HL-60 (cell line): ENCODE results near the gene HOXD3.

Source experiments
- DNase-seq, 2 experiments: peaks; one replicate each; pipeline ENCODE4 v3.0.0-alpha.2; 2010 to 2020; ENCODE audit warnings: low read depth in 1 of 2, low spot score in 1 of 2
- H3K27ac ChIP-seq: fragments of 250-450 bp; sonication (Bioruptor Pico); replicated peaks from 2 replicates; pipeline ENCODE4 v1.5.1; 2020; ENCODE audit warnings: mild to moderate bottlenecking, moderate library complexity
- H3K27me3 ChIP-seq: fragments of 250-450 bp; sonication (Bioruptor Pico); 2 replicates; pipeline ENCODE4 v1.5.1; 2021; ENCODE audit warnings: mild to moderate bottlenecking, moderate library complexity; ENCODE audit not compliant: insufficient read depth, poor library complexity, severe bottlenecking
- H3K4me3 ChIP-seq: replicated peaks from 2 replicates; pipeline ENCODE4 v1.5.1; 2011; ENCODE audit warnings: mild to moderate bottlenecking, control low read depth, low read length; ENCODE audit not compliant: insufficient read depth
- GABPA ChIP-seq: IDR thresholded peaks from 2 replicates; pipeline ENCODE4 v1.6.1; 2012; ENCODE audit warnings: low read depth
- POLR2AphosphoS5 ChIP-seq: IDR thresholded peaks from 2 replicates; pipeline ENCODE4 v1.6.1; 2012; ENCODE audit warnings: low read depth
- REST ChIP-seq: IDR thresholded peaks from 2 replicates; pipeline ENCODE4 v1.6.1; 2012; ENCODE audit warnings: low read depth; ENCODE audit not compliant: insufficient replicate concordance
- SPI1 ChIP-seq: IDR thresholded peaks from 2 replicates; pipeline ENCODE4 v1.6.1; 2012; ENCODE audit warnings: low read depth, mild to moderate bottlenecking, borderline replicate concordance
- TF ChIP-seq, protein P1 (sequence below): IDR thresholded peaks from one replicate; pipeline ENCODE4 v1.5.1; 2011; ENCODE audit warnings: low read length, control low read depth, inconsistent platforms; ENCODE audit not compliant: insufficient read depth

HOXD3 gene

DNA sequence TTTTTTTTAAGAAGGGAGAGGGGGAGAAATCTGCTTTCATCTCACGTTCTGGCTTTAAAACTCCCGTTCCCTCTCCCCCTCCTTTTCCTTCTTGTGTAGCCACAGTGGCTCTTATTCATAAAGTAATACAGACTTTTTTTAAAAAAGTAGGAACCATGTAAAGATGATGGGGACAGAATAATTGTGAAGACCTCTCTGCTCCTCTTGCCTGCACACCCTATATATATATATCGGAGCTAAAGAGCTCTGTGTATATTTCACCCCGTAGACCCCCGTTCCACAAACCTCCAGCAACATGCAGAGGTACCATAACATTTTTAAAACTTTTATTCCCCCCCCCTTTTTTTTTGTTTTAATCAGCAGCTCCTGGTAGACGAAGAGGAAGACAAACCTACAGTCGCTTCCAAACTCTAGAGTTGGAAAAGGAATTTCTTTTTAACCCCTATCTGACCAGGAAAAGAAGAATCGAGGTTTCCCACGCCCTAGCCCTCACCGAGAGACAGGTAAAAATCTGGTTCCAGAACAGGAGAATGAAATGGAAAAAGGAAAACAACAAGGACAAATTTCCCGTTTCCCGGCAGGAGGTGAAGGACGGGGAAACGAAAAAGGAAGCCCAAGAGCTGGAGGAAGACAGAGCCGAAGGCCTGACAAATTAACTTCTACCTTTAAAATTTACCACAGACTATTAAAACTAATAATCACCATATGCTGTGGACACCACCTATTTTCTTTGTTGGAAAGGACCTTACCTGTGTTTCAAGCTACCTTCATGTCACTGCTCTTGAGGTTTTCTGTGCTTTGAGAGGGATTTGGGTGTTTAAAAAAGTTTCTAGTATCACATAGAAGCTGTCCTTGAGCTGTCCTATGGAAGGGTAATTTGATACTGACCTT, 25.9 kb upstream of the HOXD3 start:
- H3K4me3 ChIP-seq, result no peak overlapping the region
- peaks cover 83% of the 10 kb centered on the region for H3K27me3 ChIP-seq
- no peak for DNase-seq
- no peak overlapping the region for H3K27ac ChIP-seq
- TF ChIP-seq SPI1, result no peak
- no peak for TF ChIP-seq GABPA
- TF ChIP-seq REST, result no peak
- TF ChIP-seq POLR2AphosphoS5, result no peak
- TF ChIP-seq, protein P1, sequence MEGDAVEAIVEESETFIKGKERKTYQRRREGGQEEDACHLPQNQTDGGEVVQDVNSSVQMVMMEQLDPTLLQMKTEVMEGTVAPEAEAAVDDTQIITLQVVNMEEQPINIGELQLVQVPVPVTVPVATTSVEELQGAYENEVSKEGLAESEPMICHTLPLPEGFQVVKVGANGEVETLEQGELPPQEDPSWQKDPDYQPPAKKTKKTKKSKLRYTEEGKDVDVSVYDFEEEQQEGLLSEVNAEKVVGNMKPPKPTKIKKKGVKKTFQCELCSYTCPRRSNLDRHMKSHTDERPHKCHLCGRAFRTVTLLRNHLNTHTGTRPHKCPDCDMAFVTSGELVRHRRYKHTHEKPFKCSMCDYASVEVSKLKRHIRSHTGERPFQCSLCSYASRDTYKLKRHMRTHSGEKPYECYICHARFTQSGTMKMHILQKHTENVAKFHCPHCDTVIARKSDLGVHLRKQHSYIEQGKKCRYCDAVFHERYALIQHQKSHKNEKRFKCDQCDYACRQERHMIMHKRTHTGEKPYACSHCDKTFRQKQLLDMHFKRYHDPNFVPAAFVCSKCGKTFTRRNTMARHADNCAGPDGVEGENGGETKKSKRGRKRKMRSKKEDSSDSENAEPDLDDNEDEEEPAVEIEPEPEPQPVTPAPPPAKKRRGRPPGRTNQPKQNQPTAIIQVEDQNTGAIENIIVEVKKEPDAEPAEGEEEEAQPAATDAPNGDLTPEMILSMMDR, result no peak

DNA sequence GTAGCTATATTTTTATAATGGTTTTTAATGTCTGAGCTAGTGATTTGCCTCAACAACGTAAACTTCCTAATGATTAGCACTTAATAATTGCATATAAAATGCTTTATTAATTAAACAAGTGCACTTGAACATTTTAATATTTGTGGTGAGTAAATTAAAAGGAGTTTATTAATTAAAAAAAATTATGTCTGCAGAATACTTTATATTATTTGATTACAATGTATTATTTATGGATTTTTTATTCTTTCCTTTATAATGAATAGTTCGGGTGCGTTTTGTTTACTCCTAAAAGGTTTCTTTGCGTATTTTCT, 25.3 kb upstream of the HOXD3 start:
- Histone ChIP-seq H3K27me3 (peaks cover 81% of the 10 kb centered on the region), H3K27ac (no peak overlapping the region), H3K4me3 (no peak overlapping the region)
- no peak for DNase-seq
- TF ChIP-seq POLR2AphosphoS5 (no peak), SPI1 (no peak), GABPA (no peak), REST (no peak)
- TF ChIP-seq, protein P1, result no peak

GRCh38 chr2:176132205-176133171, 24.6 kb upstream of the HOXD3 start:
- H3K4me3 ChIP-seq, result no peak overlapping the region
- H3K27me3 ChIP-seq, result peaks cover 83% of the 10 kb centered on the region
- no peak for TF ChIP-seq SPI1
- H3K27ac ChIP-seq, result no peak overlapping the region
- no peak for DNase-seq

GRCh38 chr2:176133389-176133788, 23.7 kb upstream of the HOXD3 start:
- TF ChIP-seq GABPA, result no peak
- no peak for TF ChIP-seq POLR2AphosphoS5
- TF ChIP-seq SPI1, result no peak
- TF ChIP-seq, protein P1, result no peak
- no peak for TF ChIP-seq REST
- Histone ChIP-seq H3K4me3 (no peak overlapping the region), H3K27ac (no peak overlapping the region), H3K27me3 (peaks cover 84% of the 10 kb centered on the region)
- DNase-seq, result no peak
